Endothelial cell of umbilical vein (primary cell): ENCODE results near the gene APOL5. TPM values are rescaled to one million over a fixed set of nuclear protein-coding genes. Genes with fewer than 3 reads are reported as not detected.

Source experiments
- BruUV-seq: library from RNA; stranded (reverse); fragments of 400-500 nt; replicated peaks from 2 replicates; lab custom pipeline; 2021; lab: Mats Ljungman, UMichigan
- CTCF ChIA-PET: fragments of 300-600, 350-600 bp; sonication (Branson Sonifier 250); formaldehyde crosslinking; loops from one replicate; lab custom pipeline; 2021; ENCODE audit warnings: antibody characterized with exemption, inconsistent platforms; lab: Charles Lee
- POLR2A ChIA-PET: fragments of 300-600, 350-600 bp; sonication (Branson Sonifier 250); formaldehyde crosslinking; loops from one replicate; lab custom pipeline; 2021; ENCODE audit warnings: antibody characterized with exemption, inconsistent platforms; lab: Charles Lee
- DNase-seq: peaks from one replicate; pipeline ENCODE4 v3.0.0-alpha.2; 2011; ENCODE audit warnings: low read depth, low spot score
- FAIRE-seq: peaks from 2 replicates; lab custom pipeline; 2011; peaks lifted over from hg19 to GRCh38; lab: Jason Lieb, UNC
- H2AFZ ChIP-seq: 2 replicates; pipeline ENCODE4 v1.6.0; 2012; ENCODE audit warnings: low read depth, low read length, control low read depth, inconsistent platforms
- H3K27ac ChIP-seq: 2 replicates; pipeline ENCODE4 v1.5.1; 2011; ENCODE audit warnings: low read depth, mild to moderate bottlenecking, control low read depth, low read length, moderate library complexity; ENCODE audit not compliant: insufficient read depth
- H3K27me3 ChIP-seq, 2 experiments: 2 replicates each; pipeline versions ENCODE4 v1.6.0 to v1.6.1; 2011; ENCODE audit warnings: low read length in 2 of 2, mixed read lengths in 1 of 2; ENCODE audit not compliant: control insufficient read depth in 2 of 2, insufficient read depth in 2 of 2
- H3K36me3 ChIP-seq, 2 experiments: 2 replicates in 1 of 2; 3 replicates in 1 of 2; pipeline ENCODE4 v1.5.1; 2011; ENCODE audit warnings: low read length in 2 of 2, mild to moderate bottlenecking in 1 of 2, moderate library complexity in 1 of 2; ENCODE audit not compliant: control insufficient read depth in 2 of 2, insufficient read depth in 2 of 2; ENCODE audit errors: extremely low read depth in 1 of 2
- H3K4me1 ChIP-seq: 3 replicates; pipeline ENCODE4 v1.5.1; 2011; ENCODE audit warnings: mild to moderate bottlenecking, low read length; ENCODE audit not compliant: control insufficient read depth, insufficient read depth; ENCODE audit errors: extremely low read depth
- H3K4me2 ChIP-seq: 2 replicates; pipeline ENCODE4 v1.6.1; 2011; ENCODE audit warnings: low read length, control low read depth, mixed read lengths; ENCODE audit not compliant: insufficient read depth
- H3K4me3 ChIP-seq, 3 experiments: fragments of 200-600 bp in 1 of 3; sonication (generic), shearing (Covaris generic) in 1 of 3; replicated peaks in 1 of 3; 2 replicates each; pipeline ENCODE4 v1.5.1; 2011 to 2016; ENCODE audit warnings: control low read depth in 3 of 3, low read length in 3 of 3, mild to moderate bottlenecking in 2 of 3, inconsistent platforms in 1 of 3, low read depth in 1 of 3, moderate library complexity in 1 of 3; ENCODE audit not compliant: insufficient read depth in 1 of 3
- H3K79me2 ChIP-seq: 2 replicates; pipeline ENCODE4 v1.6.0; 2012; ENCODE audit warnings: low read length, inconsistent platforms; ENCODE audit not compliant: control insufficient read depth, insufficient read depth
- H3K9ac ChIP-seq: replicated peaks from 2 replicates; pipeline ENCODE3; 2011; ENCODE audit warnings: low read length, control low read depth; ENCODE audit not compliant: insufficient read depth; ENCODE audit errors: extremely low read depth
- H3K9me1 ChIP-seq: replicated peaks from 3 replicates; pipeline ENCODE4 v1.6.0; 2011; ENCODE audit warnings: mild to moderate bottlenecking, low read length; ENCODE audit not compliant: control insufficient read depth, insufficient read depth; ENCODE audit errors: extremely low read depth
- H3K9me3 ChIP-seq: replicated peaks from 2 replicates; pipeline ENCODE4 v1.5.1; 2012; ENCODE audit warnings: low read length, inconsistent platforms; ENCODE audit not compliant: control insufficient read depth, insufficient read depth
- H4K20me1 ChIP-seq: replicated peaks from 2 replicates; pipeline ENCODE3; 2011; ENCODE audit warnings: mild to moderate bottlenecking, low read length; ENCODE audit not compliant: control insufficient read depth, insufficient read depth; ENCODE audit errors: extremely low read depth
- EZH2 ChIP-seq: IDR thresholded peaks from 2 replicates; pipeline ENCODE4 v1.6.1; 2012; ENCODE audit warnings: borderline replicate concordance, low read depth, mild to moderate bottlenecking, moderate library complexity, low read length, inconsistent platforms; ENCODE audit not compliant: severe bottlenecking
- FOS ChIP-seq: IDR thresholded peaks from 2 replicates; pipeline ENCODE4 v1.6.1; 2011; ENCODE audit warnings: mild to moderate bottlenecking, low read length, moderate library complexity, borderline replicate concordance; ENCODE audit not compliant: insufficient read depth
- GATA2 ChIP-seq: IDR thresholded peaks from 2 replicates; pipeline ENCODE4 v1.7.0; 2011; ENCODE audit warnings: low read depth, mild to moderate bottlenecking, moderate library complexity, mixed read lengths, low read length; ENCODE audit not compliant: insufficient read length, insufficient read depth
- JUN ChIP-seq: IDR thresholded peaks from 2 replicates; pipeline ENCODE4 v1.6.1; 2011; ENCODE audit warnings: borderline replicate concordance, low read depth; ENCODE audit not compliant: insufficient read length, insufficient read depth
- MYC ChIP-seq: IDR thresholded peaks from one replicate; pipeline ENCODE4 v1.6.1; 2011; ENCODE audit warnings: mild to moderate bottlenecking, low read depth, low read length
- POLR2A ChIP-seq: IDR thresholded peaks from 2 replicates; pipeline ENCODE4 v1.6.1; 2012; ENCODE audit warnings: low read depth, mild to moderate bottlenecking, control low read depth, low read length
- POLR2AphosphoS5 ChIP-seq: IDR thresholded peaks from 2 replicates; pipeline ENCODE4 v1.6.1; 2012; ENCODE audit warnings: low read depth, mild to moderate bottlenecking, control low read depth, low read length, moderate library complexity; ENCODE audit not compliant: insufficient read depth
- dilution Hi-C: fragments of 300-500 bp; cut with MboI; formaldehyde crosslinking; loops from one replicate; pipeline ENCODE4 v1.15.0; 2019; ENCODE audit warnings: low sequenced_read_pairs; ENCODE audit not compliant: extremely low pct_ligation_motif_present
- intact Hi-C: fragments of 100-400 bp; cut with micrococcal nuclease; formaldehyde crosslinking; loops from one replicate; pipeline ENCODE4 v1.10.0; 2022
- polyA plus RNA-seq, 4 experiments: library from polyadenylated mRNA; depleted of rRNA in 3 of 4; stranded (reverse) in 3 of 4; unstranded in 1 of 4; fragments of >200 nt; gene quantifications; 2 replicates each; pipeline versions ENCODE4 v1.2.1 to v1.2.3, GENCODE V29; 2011 to 2012; ENCODE audit warnings: missing spikeins in 1 of 4
- total RNA-seq: library from RNA; stranded (reverse); gene quantifications from 2 replicates; pipeline ENCODE4 v1.2.3, GENCODE V29; 2021
- TF ChIP-seq, protein P1 (sequence below): IDR thresholded peaks from 2 replicates; pipeline ENCODE4 v1.6.1; 2011; ENCODE audit not compliant: insufficient read depth, insufficient read length
- TF ChIP-seq, protein P2 (sequence below), 2 donors: IDR thresholded peaks; 1 replicate in 1 of 2; 2 replicates in 1 of 2; pipeline ENCODE4 v1.5.1; 2011; ENCODE audit warnings: low read length in 2 of 2, mild to moderate bottlenecking in 2 of 2, moderate library complexity in 2 of 2, control low read depth in 1 of 2, inconsistent platforms in 1 of 2, low read depth in 1 of 2; ENCODE audit not compliant: insufficient read depth in 1 of 2; ENCODE audit errors: extremely low read depth in 1 of 2

APOL5 gene
- total and polyA plus RNA-seq, 2 donors (not counting 3 experiments of a cell fraction or from before 2014, with no cell fraction given), result not detected

DNA sequence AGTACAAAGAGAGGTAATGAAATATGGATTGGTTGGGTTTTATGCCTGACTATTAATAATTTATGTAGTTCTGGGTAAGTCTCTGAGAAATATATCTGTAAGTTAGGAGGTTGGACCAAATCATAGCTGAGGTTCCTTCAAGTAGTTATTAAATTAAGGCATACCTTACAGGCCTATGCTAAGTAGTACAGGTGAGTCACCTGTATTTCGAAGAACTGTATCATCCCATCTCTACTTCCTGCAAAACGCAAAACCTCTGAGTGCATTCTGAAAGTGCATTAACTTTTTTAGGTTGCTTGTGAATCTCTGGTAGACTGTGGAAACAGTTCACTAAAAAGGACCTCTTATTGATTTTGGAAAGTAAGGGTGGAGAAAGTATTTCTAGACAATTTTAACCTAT lies 37.1 kb downstream of the APOL5 start:
- DNase-seq (no peak), FAIRE-seq (no peak)
- no TSS peak for BruUV-seq
- ChIA-PET CTCF (interaction anchor here (1.3 kb wide), 1 partner anchor 86 kb away, joined by 3 read pairs; no protein-coding TSS in a partner anchor), POLR2A (no interaction called here)
- intact Hi-C loops (loop anchor here (10.0 kb wide), 1 partner anchor 370 kb away; no protein-coding TSS in a partner anchor), dilution Hi-C loops (loop anchor here (10.0 kb wide), 1 partner anchor 280 kb away; no protein-coding TSS in a partner anchor)
- H3K9me3 ChIP-seq, result no peaks in the 10 kb centered on the region
- peaks cover 8 to 13% of the 10 kb centered on the region in 2 experiments for H3K36me3 ChIP-seq
- H4K20me1 ChIP-seq, result no peaks in the 10 kb centered on the region
- H3K4me2 ChIP-seq, result no peak overlapping the region
- no peaks in the 10 kb centered on the region for H3K79me2 ChIP-seq
- no peak overlapping the region for H3K4me3 ChIP-seq
- TF ChIP-seq EZH2, result no peak
- no peak for TF ChIP-seq POLR2A
- TF ChIP-seq, protein P1, sequence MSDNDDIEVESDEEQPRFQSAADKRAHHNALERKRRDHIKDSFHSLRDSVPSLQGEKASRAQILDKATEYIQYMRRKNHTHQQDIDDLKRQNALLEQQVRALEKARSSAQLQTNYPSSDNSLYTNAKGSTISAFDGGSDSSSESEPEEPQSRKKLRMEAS, result no peak
- TF ChIP-seq POLR2AphosphoS5, result no peak
- TF ChIP-seq JUN, result no peak
- TF ChIP-seq MYC, result no peak
- no peak for TF ChIP-seq GATA2
- no peak for TF ChIP-seq FOS
- H3K27me3 ChIP-seq, result no peaks in the 10 kb centered on the region
- H3K9me1 ChIP-seq, result no peaks in the 10 kb centered on the region
- no peak overlapping the region for H3K27ac ChIP-seq
- H3K9ac ChIP-seq, result no peak overlapping the region
- H3K4me1 ChIP-seq, result no peaks in the 10 kb centered on the region
- H2AFZ ChIP-seq, result no peak overlapping the region

DNA sequence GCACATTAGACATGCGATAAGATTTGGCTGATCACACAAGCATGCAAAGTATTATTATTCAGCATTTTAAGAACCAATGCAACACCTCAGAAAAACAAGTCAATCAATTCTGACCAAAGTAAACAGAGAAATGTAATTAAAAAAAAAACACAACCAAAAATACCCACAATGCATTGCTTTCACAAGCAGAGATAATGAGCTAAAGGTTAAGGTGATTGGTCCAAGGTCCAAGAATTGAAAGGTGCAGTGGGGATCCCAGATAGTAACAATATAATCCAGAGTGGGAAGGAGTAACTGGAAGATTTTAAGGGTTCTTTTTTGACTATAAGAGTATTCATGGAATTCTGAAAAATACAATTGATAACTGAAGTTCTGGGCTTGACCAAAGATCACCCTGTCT lies 39.0 kb downstream of the APOL5 start:
- Histone ChIP-seq H3K9me1 (no peaks in the 10 kb centered on the region), H3K27me3 (no peaks in the 10 kb centered on the region), H4K20me1 (no peaks in the 10 kb centered on the region), H3K4me2 (no peak overlapping the region), H3K27ac (no peak overlapping the region), H3K36me3 (peaks cover 5 to 13% of the 10 kb centered on the region in 2 experiments), H3K79me2 (no peaks in the 10 kb centered on the region), H3K9me3 (no peaks in the 10 kb centered on the region), H3K4me1 (no peaks in the 10 kb centered on the region), H3K9ac (no peak overlapping the region), H3K4me3 (no peak overlapping the region), H2AFZ (no peak overlapping the region)
- DNase-seq (no peak), FAIRE-seq (no peak)
- CTCF ChIA-PET, result interaction anchor here (1.1 to 1.5 kb wide), 2 partner anchors 10 to 368 kb away, joined by 3 to 4 read pairs; no protein-coding TSS in a partner anchor
- BruUV-seq, result no TSS peak
- intact Hi-C loops, result loop anchor here (10.0 kb wide), 1 partner anchor 368 kb away; no protein-coding TSS in a partner anchor
- POLR2A ChIA-PET, result no interaction called here
- dilution Hi-C loops, result loop anchor here (10.0 kb wide), 1 partner anchor 278 kb away; no protein-coding TSS in a partner anchor
- TF ChIP-seq, protein P2, sequence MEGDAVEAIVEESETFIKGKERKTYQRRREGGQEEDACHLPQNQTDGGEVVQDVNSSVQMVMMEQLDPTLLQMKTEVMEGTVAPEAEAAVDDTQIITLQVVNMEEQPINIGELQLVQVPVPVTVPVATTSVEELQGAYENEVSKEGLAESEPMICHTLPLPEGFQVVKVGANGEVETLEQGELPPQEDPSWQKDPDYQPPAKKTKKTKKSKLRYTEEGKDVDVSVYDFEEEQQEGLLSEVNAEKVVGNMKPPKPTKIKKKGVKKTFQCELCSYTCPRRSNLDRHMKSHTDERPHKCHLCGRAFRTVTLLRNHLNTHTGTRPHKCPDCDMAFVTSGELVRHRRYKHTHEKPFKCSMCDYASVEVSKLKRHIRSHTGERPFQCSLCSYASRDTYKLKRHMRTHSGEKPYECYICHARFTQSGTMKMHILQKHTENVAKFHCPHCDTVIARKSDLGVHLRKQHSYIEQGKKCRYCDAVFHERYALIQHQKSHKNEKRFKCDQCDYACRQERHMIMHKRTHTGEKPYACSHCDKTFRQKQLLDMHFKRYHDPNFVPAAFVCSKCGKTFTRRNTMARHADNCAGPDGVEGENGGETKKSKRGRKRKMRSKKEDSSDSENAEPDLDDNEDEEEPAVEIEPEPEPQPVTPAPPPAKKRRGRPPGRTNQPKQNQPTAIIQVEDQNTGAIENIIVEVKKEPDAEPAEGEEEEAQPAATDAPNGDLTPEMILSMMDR (IDR thresholded peaks at IDR 0.05; ENCODE audit: extremely low read depth in 1 of 2, insufficient read depth in 1 of 2, low read depth in 1 of 2, low read length in 2 of 2), result no peak
- TF ChIP-seq, protein P1, result no peak
- TF ChIP-seq EZH2 (no peak), JUN (no peak), FOS (no peak), MYC (no peak), GATA2 (no peak), POLR2AphosphoS5 (no peak), POLR2A (no peak)
